ENCODE data around the gene STAT1. TPM values are rescaled to one million over a fixed set of nuclear protein-coding genes. Genes with fewer than 3 reads are reported as not detected.
A peak's percentile ranks its signal among the peaks of the same experiment; 100 is the strongest.

STAT1 gene
- total RNA-seq, 3 donors from 2014 or later (not counting 1 experiment from before 2014, with no cell fraction given), result 49.1 to 91.6 (median 86.2) TPM

GRCh38 chr2:191032588-191033429 lies 18.8 kb upstream of the STAT1 start:
- Mint-ChIP-seq H3K4me1 (peaks cover 38 to 48% of the 10 kb centered on the region in 2 donors), H3K9me3 (no peaks in the 10 kb centered on the region), H3K4me3 (no peak overlapping the region), H3K36me3 (peaks cover 34% of the 10 kb centered on the region), H3K27me3 (ENCODE audit: low read depth in 2 of 2) (no peaks in the 10 kb centered on the region), H3K27ac (peak overlapping the region; percentile 40 to 87)
- no peak for TF ChIP-seq CTCF (IDR thresholded peaks at IDR 0.05)
- Histone ChIP-seq H3K27ac (ENCODE audit: low read length) (no peak overlapping the region), H3K27me3 (ENCODE audit: control insufficient read depth, insufficient read depth, low read length) (no peaks in the 10 kb centered on the region), H3K36me3 (ENCODE audit: control insufficient read depth, insufficient read depth, low read length) (peaks cover 76% of the 10 kb centered on the region), H3K9me3 (ENCODE audit: control insufficient read depth, insufficient read depth, low read length) (no peaks in the 10 kb centered on the region), H3K4me1 (ENCODE audit: control insufficient read depth, insufficient read depth, low read length) (peaks cover 12% of the 10 kb centered on the region), H3K4me3 (ENCODE audit: low read length) (no peak overlapping the region)
- DNase-seq (no peak), ATAC-seq (no peak)
- 93% methylated on average over 8 of the region's 8 CpGs for WGBS (ENCODE audit: insufficient coverage)
- intact Hi-C loops (cut with micrococcal nuclease), result no loop called here

- Histone ChIP-seq H3K36me3 (ENCODE audit: control insufficient read depth, insufficient read depth, low read length) (peaks cover 61% of the 10 kb centered on the region), H3K4me1 (ENCODE audit: control insufficient read depth, insufficient read depth, low read length) (peaks cover 12% of the 10 kb centered on the region), H3K4me3 (ENCODE audit: low read length) (no peak overlapping the region), H3K27ac (ENCODE audit: low read length) (no peak overlapping the region), H3K27me3 (ENCODE audit: control insufficient read depth, insufficient read depth, low read length) (no peaks in the 10 kb centered on the region), H3K9me3 (ENCODE audit: control insufficient read depth, insufficient read depth, low read length) (no peaks in the 10 kb centered on the region)
- ATAC-seq (no peak), DNase-seq (no peak)
- WGBS (ENCODE audit: insufficient coverage), result 75% methylated on average over 2 of the region's 2 CpGs
- intact Hi-C loops (cut with micrococcal nuclease), result loop anchor here (2.0 kb wide), 1 partner anchor 16 kb away; the partner anchor contains the start of gene STAT1
- Mint-ChIP-seq H3K4me1 (peaks cover 42 to 46% of the 10 kb centered on the region in 2 donors), H3K9me3 (no peaks in the 10 kb centered on the region), H3K4me3 (no peak overlapping the region), H3K27me3 (ENCODE audit: low read depth in 2 of 2) (no peaks in the 10 kb centered on the region), H3K27ac (peak overlapping the region; percentile 87 to 90), H3K36me3 (peaks cover 22% of the 10 kb centered on the region)
- TF ChIP-seq CTCF (IDR thresholded peaks at IDR 0.05), result no peak
Measured at GRCh38 chr2:191031256-191031655, 17.3 kb upstream of the STAT1 start.

- WGBS (ENCODE audit: insufficient coverage), result 50% methylated on average over 6 of the region's 8 CpGs
- ATAC-seq (peak; percentile 76 to 84 (median 77)), DNase-seq (peak in 1 of 2 donors; percentile 81)
- intact Hi-C loops (cut with micrococcal nuclease), result loop anchor here (1.0 to 2.0 kb wide), 3 partner anchors 16 to 249 kb away; partner anchors contain the start of gene STAT1
- no peak overlapping the region for H3K4me3 Mint-ChIP-seq
- Histone ChIP-seq H3K9me3 (ENCODE audit: control insufficient read depth, insufficient read depth, low read length) (no peaks in the 10 kb centered on the region), H3K36me3 (ENCODE audit: control insufficient read depth, insufficient read depth, low read length) (peaks cover 54% of the 10 kb centered on the region), H3K4me1 (ENCODE audit: control insufficient read depth, insufficient read depth, low read length) (peaks cover 12% of the 10 kb centered on the region), H3K27me3 (ENCODE audit: control insufficient read depth, insufficient read depth, low read length) (no peaks in the 10 kb centered on the region), H3K4me3 (ENCODE audit: low read length) (no peak overlapping the region), H3K27ac (ENCODE audit: low read length) (peak overlapping the region; percentile 19)
- H3K36me3 Mint-ChIP-seq, result peaks cover 21% of the 10 kb centered on the region
- no peaks in the 10 kb centered on the region for H3K27me3 Mint-ChIP-seq (ENCODE audit: low read depth in 2 of 2)
- H3K27ac Mint-ChIP-seq, result peak overlapping the region; percentile 87 to 90
- H3K9me3 Mint-ChIP-seq, result no peaks in the 10 kb centered on the region
- peak; percentile 68 for TF ChIP-seq CTCF (IDR thresholded peaks at IDR 0.05)
- H3K4me1 Mint-ChIP-seq, result peaks cover 47 to 51% of the 10 kb centered on the region in 2 donors
Measured at GRCh38 chr2:191030521-191031154, 16.7 kb upstream of the STAT1 start.

Measured in natural killer cell (primary cell).